Hematopoietic multipotent progenitor cell treated with erythropoietin and hydrocortisone succinate and interleukin-3 and kit ligand, for 4 days (in vitro differentiated cells): ENCODE measurements around the gene ENPP6.

Experiments
- DNase-seq: peaks from one replicate; pipeline ENCODE4 v3.0.0-alpha.2; 2015

The ENPP6 gene

GRCh38 chr4:184188443-184189400 is 29.0 kb downstream of the ENPP6 start:
- DNase-seq = no peak

- no peak for DNase-seq
Observed at GRCh38 chr4:184177271-184177670, 40.4 kb downstream of the ENPP6 start.

- DNase-seq = no peak
Observed at GRCh38 chr4:184174571-184175488, 42.8 kb downstream of the ENPP6 start.

GRCh38 chr4:184171011-184171410 is 46.7 kb downstream of the ENPP6 start:
- DNase-seq = no peak

- no peak for DNase-seq
Observed at GRCh38 chr4:184169225-184169867, 48.3 kb downstream of the ENPP6 start.

- peak; percentile 77 for DNase-seq
Observed at GRCh38 chr4:184168406-184169019, 49.2 kb downstream of the ENPP6 start.

GRCh38 chr4:184167576-184167975 is 50.1 kb downstream of the ENPP6 start:
- DNase-seq = no peak

GRCh38 chr4:184166736-184167135 is 50.9 kb downstream of the ENPP6 start:
- DNase-seq = no peak

GRCh38 chr4:184165291-184165690 is 52.4 kb downstream of the ENPP6 start:
- no peak for DNase-seq

- DNase-seq = peak; percentile 70
Observed at GRCh38 chr4:184163813-184164212, 53.9 kb downstream of the ENPP6 start.

GRCh38 chr4:184162596-184162995 is 55.1 kb downstream of the ENPP6 start:
- DNase-seq = no peak

- no peak for DNase-seq
Observed at GRCh38 chr4:184157322-184157721, 60.4 kb downstream of the ENPP6 start.

GRCh38 chr4:184156163-184156920 is 61.3 kb downstream of the ENPP6 start:
- no peak for DNase-seq

GRCh38 chr4:184154199-184154598 is 63.5 kb downstream of the ENPP6 start:
- no peak for DNase-seq

GRCh38 chr4:184153781-184154180 is 63.9 kb downstream of the ENPP6 start:
- DNase-seq = no peak

GRCh38 chr4:184151988-184152485 is 65.6 kb downstream of the ENPP6 start:
- no peak for DNase-seq

GRCh38 chr4:184150102-184150839 is 67.4 kb downstream of the ENPP6 start:
- no peak for DNase-seq

GRCh38 chr4:184148738-184149637 is 68.7 kb downstream of the ENPP6 start:
- no peak for DNase-seq

- DNase-seq = peak; percentile 56
Observed at GRCh38 chr4:184147858-184148737, 69.6 kb downstream of the ENPP6 start.
